Heart right ventricle (tissue), 16 donors: Measurements from ENCODE around the gene CD226. TPM values are rescaled to one million over a fixed set of nuclear protein-coding genes. Genes with fewer than 3 reads are reported as not detected.

Experiments
- ATAC-seq, 8 donors: fragments of 200-7000 bp; cut with Tn5 transposase; one replicate each; pipeline ENCODE4 v1.9.1; 2020; ENCODE audit warnings: mild to moderate bottlenecking in 8 of 8, moderate library complexity in 8 of 8, moderate number of reproducible peaks in 1 of 8
- DNase-seq, 2 donors: peaks; one replicate each; pipeline ENCODE4 v3.0.0-alpha.2; 2020
- H3K27ac ChIP-seq, 10 donors: fragments of 200-600 bp; sonication (generic) in 2 of 10; one replicate each; pipeline versions ENCODE4 v1.5.0 to v1.8.0; 2020 to 2022; ENCODE audit warnings: mild to moderate bottlenecking in 3 of 10
- H3K27me3 ChIP-seq, 7 donors: fragments of 200-600 bp; one replicate each; pipeline ENCODE4 v1.8.0; 2021 to 2022; ENCODE audit warnings: mild to moderate bottlenecking in 2 of 7
- H3K36me3 ChIP-seq, 9 donors: fragments of 200-600 bp; sonication (generic) in 1 of 9; one replicate each; pipeline versions ENCODE4 v1.5.0 to v1.8.0; 2020 to 2022; ENCODE audit warnings: mild to moderate bottlenecking in 2 of 9
- H3K4me1 ChIP-seq, 9 donors: fragments of 200-600 bp; sonication (generic) in 1 of 9; one replicate each; pipeline versions ENCODE4 v1.5.0 to v1.8.0; 2020 to 2022; ENCODE audit warnings: mild to moderate bottlenecking in 4 of 9
- H3K4me3 ChIP-seq, 10 donors: fragments of 200-600 bp; sonication (generic) in 2 of 10; one replicate each; pipeline versions ENCODE4 v1.5.0 to v1.8.0; 2020 to 2022; ENCODE audit warnings: mild to moderate bottlenecking in 7 of 10, moderate library complexity in 2 of 10
- H3K9me3 ChIP-seq, 11 donors: fragments of 200-600 bp in 10 of 11; sonication (generic) in 2 of 11; one replicate each; pipeline versions ENCODE4 v1.5.0 to v1.8.0; 2013 to 2022; ENCODE audit warnings: mild to moderate bottlenecking in 2 of 11, control low read depth in 1 of 11, moderate library complexity in 1 of 11
- WGBS, 2 donors: extraction: QIAGEN DNeasy Blood & Tissue Kit; methylation state at CpG; one replicate each; pipeline ENCODE4 v1.1.7; 2013; ENCODE audit warnings: inconsistent platforms in 1 of 2; 5-methylcytosine and 5-hydroxymethylcytosine counted together
- intact Hi-C, 10 donors: fragments of 100-400 bp; cut with DNase I; formaldehyde crosslinking; loops; one replicate each; pipeline versions ENCODE4 v1.11.1 to v1.14.2; 2022
- polyA plus RNA-seq, 2 donors: library from polyadenylated mRNA; stranded (reverse); fragments of 200-250 nt; gene quantifications; one replicate each; pipeline ENCODE4 v1.2.3, GENCODE V29; 2013
- total RNA-seq, 10 donors: library from RNA; stranded (reverse); fragmentation: NEBNext Ultra II Directional in 3 of 10; extraction: Animal tissue kit (Norgen Biotek cat#: 25700) in 3 of 10; gene quantifications; one replicate each; pipeline versions ENCODE4 v1.2.1 to v1.2.4, GENCODE V29; 2021 to 2023
- TF ChIP-seq, protein P1 (sequence below), 9 donors: fragments of 200-600 bp; sonication (generic) in 2 of 9; IDR thresholded peaks; one replicate each; pipeline versions ENCODE4 v1.5.0 to v1.8.0; 2021 to 2022; ENCODE audit warnings: antibody characterized with exemption in 9 of 9, mild to moderate bottlenecking in 5 of 9, moderate library complexity in 1 of 9
- donor health status: Arrhythmogenic right ventricular cardiomyopathy.
- donor health status: ischemic (EF 13 %, LVEDD 7.1; RV severe dilation, severe dysfunction).
- donor health status: healthy with polysubstance abuse.
- donor health status: DM: no; HTN: yes; CAD: no.
- donor health status: DM: no; HTN: no; CAD: no.
- donor health status: ischemic (EF 25% LVEDD 6.9; RV normal size, moderate dysfunction).
- donor health status: ischemic (EF 25% LVEDD 5.7; RV mildly dilated, moderate dysfunction).
- donor health status: healthy.
- donor health status: DM: yes; HTN: yes; CAD: no.
- donor health status: Ischemic cardiomyopathy.
- donor health status: ischemic (EF 35%, LVEDD 5.7; RV mildly dilated, moderate dysfunction).
- donor health status: nonischemic (EF 11% LVEDD 7.7; RV severe dilation, severe dysfunction).
- donor health status: DM: yes; HTN: yes; CAD: no.
- donor health status: PGD.
- donor health status: ischemic (EF 29% LVEDD 5.4; RV normal size, mild dysfunction).
- donor health status: nonischemic (EF 23%, LVEDD 6.1; RV moderate dilation, normal function).

Gene CD226
- total and polyA plus RNA-seq, 12 donors = 0.19 to 4.1 (median 0.98) TPM

DNA sequence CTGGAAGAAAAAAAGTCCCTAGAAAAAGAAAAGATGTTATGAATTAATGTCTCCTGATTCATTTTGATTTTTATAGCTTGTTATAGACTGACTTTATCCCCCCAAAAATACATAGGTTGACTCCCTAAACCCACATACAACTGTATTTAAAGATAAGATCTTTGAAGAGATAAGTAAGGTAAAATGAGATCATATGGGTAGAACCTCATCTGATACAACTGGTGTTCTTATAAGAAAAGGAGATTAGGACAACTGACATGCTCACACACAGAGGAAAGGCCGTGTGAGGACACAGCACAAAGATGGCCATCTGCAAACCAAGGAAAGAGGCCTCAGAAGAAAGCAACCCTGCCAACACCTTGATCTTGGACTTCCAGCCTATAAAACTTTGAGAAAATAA, 117.5 kb downstream of the CD226 start:
- Histone ChIP-seq H3K4me1 (no peaks in the 10 kb centered on the region), H3K27me3 (no peaks in the 10 kb centered on the region), H3K4me3 (no peak overlapping the region), H3K36me3 (no peaks in the 10 kb centered on the region), H3K9me3 (peaks cover 0 to 5% (median 0%) of the 10 kb centered on the region in 11 donors), H3K27ac (no peak overlapping the region)
- no peak for ATAC-seq
- intact Hi-C loops = no loop called here
- no peak for DNase-seq
- 89 to 100% methylated on average over 1 of the region's 1 CpG for WGBS, 2 donors
- TF ChIP-seq, protein P1, sequence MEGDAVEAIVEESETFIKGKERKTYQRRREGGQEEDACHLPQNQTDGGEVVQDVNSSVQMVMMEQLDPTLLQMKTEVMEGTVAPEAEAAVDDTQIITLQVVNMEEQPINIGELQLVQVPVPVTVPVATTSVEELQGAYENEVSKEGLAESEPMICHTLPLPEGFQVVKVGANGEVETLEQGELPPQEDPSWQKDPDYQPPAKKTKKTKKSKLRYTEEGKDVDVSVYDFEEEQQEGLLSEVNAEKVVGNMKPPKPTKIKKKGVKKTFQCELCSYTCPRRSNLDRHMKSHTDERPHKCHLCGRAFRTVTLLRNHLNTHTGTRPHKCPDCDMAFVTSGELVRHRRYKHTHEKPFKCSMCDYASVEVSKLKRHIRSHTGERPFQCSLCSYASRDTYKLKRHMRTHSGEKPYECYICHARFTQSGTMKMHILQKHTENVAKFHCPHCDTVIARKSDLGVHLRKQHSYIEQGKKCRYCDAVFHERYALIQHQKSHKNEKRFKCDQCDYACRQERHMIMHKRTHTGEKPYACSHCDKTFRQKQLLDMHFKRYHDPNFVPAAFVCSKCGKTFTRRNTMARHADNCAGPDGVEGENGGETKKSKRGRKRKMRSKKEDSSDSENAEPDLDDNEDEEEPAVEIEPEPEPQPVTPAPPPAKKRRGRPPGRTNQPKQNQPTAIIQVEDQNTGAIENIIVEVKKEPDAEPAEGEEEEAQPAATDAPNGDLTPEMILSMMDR (IDR thresholded peaks at IDR 0.05) = no peak

- Histone ChIP-seq H3K9me3 (peaks cover 0 to 26% (median 4%) of the 10 kb centered on the region in 11 donors), H3K27ac (no peak overlapping the region), H3K4me3 (no peak overlapping the region), H3K4me1 (no peaks in the 10 kb centered on the region), H3K27me3 (no peaks in the 10 kb centered on the region), H3K36me3 (no peaks in the 10 kb centered on the region)
- ATAC-seq (no peak), DNase-seq (no peak)
- 96 to 97% methylated on average over 4 of the region's 4 CpGs for WGBS, 2 donors
- intact Hi-C loops = no loop called here
- TF ChIP-seq, protein P1 (IDR thresholded peaks at IDR 0.05) = no peak
Measured at GRCh38 chr18:69820538-69820937, 127.1 kb downstream of the CD226 start.

GRCh38 chr18:69819460-69819859, 128.2 kb downstream of the CD226 start:
- TF ChIP-seq, protein P1 (IDR thresholded peaks at IDR 0.05) = no peak
- H3K9me3 ChIP-seq = peaks cover 0 to 26% (median 4%) of the 10 kb centered on the region in 11 donors
- WGBS, 2 donors = 66 to 68% methylated on average over 2 of the region's 2 CpGs
- H3K36me3 ChIP-seq = no peaks in the 10 kb centered on the region
- DNase-seq = no peak
- no peak overlapping the region for H3K27ac ChIP-seq
- H3K27me3 ChIP-seq = no peaks in the 10 kb centered on the region
- no peak overlapping the region for H3K4me3 ChIP-seq
- H3K4me1 ChIP-seq = no peaks in the 10 kb centered on the region
- intact Hi-C loops = no loop called here
- ATAC-seq = no peak

- intact Hi-C loops = no loop called here
- H3K9me3 ChIP-seq = peaks cover 0 to 24% (median 4%) of the 10 kb centered on the region in 11 donors
- DNase-seq (no peak), ATAC-seq (no peak)
- no peak overlapping the region for H3K27ac ChIP-seq
- no peak overlapping the region for H3K4me3 ChIP-seq
- WGBS, 2 donors = 70 to 79% methylated on average over 5 of the region's 5 CpGs
- no peaks in the 10 kb centered on the region for H3K36me3 ChIP-seq
- no peaks in the 10 kb centered on the region for H3K27me3 ChIP-seq
- TF ChIP-seq, protein P1 (IDR thresholded peaks at IDR 0.05) = no peak
- no peaks in the 10 kb centered on the region for H3K4me1 ChIP-seq
Measured at GRCh38 chr18:69817335-69817940, 130.2 kb downstream of the CD226 start.
